GM12878 (cell line): ENCODE measurements around the gene IL1B. TPM values are rescaled to one million over a fixed set of nuclear protein-coding genes. Genes with fewer than 3 reads are reported as not detected.
A peak's percentile ranks its signal among the peaks of the same experiment; 100 is the strongest.

Source experiments
- CBX5 ChIP-seq: sonication (generic); IDR thresholded peaks from 2 replicates; pipeline ENCODE4 v1.6.1; 2016; ENCODE audit warnings: low read depth, moderate library complexity, mild to moderate bottlenecking, inconsistent platforms
- CHD2 ChIP-seq: IDR thresholded peaks from 2 replicates; pipeline ENCODE4 v1.6.1; 2011; ENCODE audit warnings: low read depth, low read length, improper control_type of control experiment, borderline replicate concordance
- CHD4 ChIP-seq: fragments of 200-600 bp; sonication (generic); IDR thresholded peaks from 2 replicates; pipeline ENCODE4 v1.6.1; 2016; ENCODE audit warnings: mild to moderate bottlenecking
- EGR1 ChIP-seq, 2 experiments: IDR thresholded peaks; 1 replicate in 1 of 2; 2 replicates in 1 of 2; pipeline ENCODE4 v1.6.1; 2011 to 2012; ENCODE audit warnings: low read depth in 2 of 2, low read length in 2 of 2, borderline replicate concordance in 1 of 2, mild to moderate bottlenecking in 1 of 2, moderate library complexity in 1 of 2
- FOXM1 ChIP-seq: IDR thresholded peaks from 2 replicates; pipeline ENCODE4 v1.6.1; 2012; ENCODE audit warnings: low read depth, mild to moderate bottlenecking, inconsistent platforms, low read length, moderate library complexity
- GATAD2B ChIP-seq: fragments of 450-650 bp; conservative IDR thresholded peaks from 2 replicates; pipeline ENCODE4 v1.6.1; 2017; ENCODE audit warnings: low read depth, mild to moderate bottlenecking, moderate library complexity
- IKZF1 ChIP-seq: fragments of 450-650 bp; conservative IDR thresholded peaks from 2 replicates; pipeline ENCODE4 v1.6.1; 2017; ENCODE audit warnings: antibody characterized with exemption, mild to moderate bottlenecking
- MLLT1 ChIP-seq: fragments of 450-650 bp; IDR thresholded peaks from 2 replicates; pipeline ENCODE4 v1.6.1; 2016; ENCODE audit warnings: mild to moderate bottlenecking
- POLR2A ChIP-seq: IDR thresholded peaks from 2 replicates; pipeline ENCODE4 v1.6.1; 2011; ENCODE audit warnings: low read depth, mild to moderate bottlenecking, low read length
- RAD21 ChIP-seq: IDR thresholded peaks from 2 replicates; pipeline ENCODE4 v1.6.1; 2011; ENCODE audit warnings: mild to moderate bottlenecking, low read depth, low read length, moderate library complexity; ENCODE audit not compliant: insufficient read depth
- SIX5 ChIP-seq: IDR thresholded peaks from 2 replicates; pipeline ENCODE4 v1.6.1; 2011; ENCODE audit warnings: mild to moderate bottlenecking, low read depth, low read length, moderate library complexity; ENCODE audit not compliant: severe bottlenecking
- SMAD5 ChIP-seq: IDR thresholded peaks from 2 replicates; pipeline ENCODE4 v1.6.1; 2016; ENCODE audit warnings: antibody characterized with exemption, low read depth
- SREBF2 ChIP-seq: IDR thresholded peaks from 2 replicates; pipeline ENCODE4 v1.6.1; 2012; ENCODE audit warnings: mild to moderate bottlenecking, low read length
- STAT3 ChIP-seq: IDR thresholded peaks from 2 replicates; pipeline ENCODE4 v1.6.1; 2011; ENCODE audit warnings: low read depth, low read length, improper control_type of control experiment
- TBL1XR1 ChIP-seq: IDR thresholded peaks from 2 replicates; pipeline ENCODE4 v1.6.1; 2012; ENCODE audit warnings: low read depth, low read length, improper control_type of control experiment
- TCF3 ChIP-seq: IDR thresholded peaks from 2 replicates; pipeline ENCODE4 v1.6.1; 2012; ENCODE audit warnings: low read depth, mild to moderate bottlenecking, low read length, borderline replicate concordance; ENCODE audit not compliant: insufficient read depth
- YY1 ChIP-seq: IDR thresholded peaks from 2 replicates; pipeline ENCODE4 v1.6.1; 2011; ENCODE audit warnings: low read depth, mild to moderate bottlenecking, low read length
- ZNF207 ChIP-seq: fragments of 450-650 bp; IDR thresholded peaks from 2 replicates; pipeline ENCODE4 v1.6.1; 2014; ENCODE audit warnings: antibody characterized with exemption, mild to moderate bottlenecking, borderline replicate concordance
- polyA plus RNA-seq, 11 experiments: library from polyadenylated mRNA; depleted of rRNA in 4 of 11; unstranded in 6 of 11; stranded (reverse) in 5 of 11; fragments of >200 nt; fragmentation: Nextera tagmentation in 4 of 11; fragmentation: Illumina TruSeq in 1 of 11; extraction: Ambion mirVana in 4 of 11; extraction: Trizol in 1 of 11; gene quantifications; 1 replicate in 1 of 11; 2 replicates in 10 of 11; pipeline versions ENCODE4 v1.2.1 to v1.2.3, GENCODE V29; 2011 to 2016; ENCODE audit warnings: inconsistent platforms in 2 of 11, missing spikeins in 2 of 11, low read depth in 1 of 11
- total RNA-seq, 4 experiments: library from RNA; depleted of rRNA in 3 of 4; stranded (reverse); fragments of >200 nt in 3 of 4; fragmentation: Illumina TruSeq in 1 of 4; extraction: Trizol in 1 of 4; gene quantifications; 2 replicates each; pipeline versions ENCODE4 v1.2.1 to v1.2.3, GENCODE V29; 2013 to 2021
- TF ChIP-seq, protein P1 (sequence below): fragments of 150-350 bp; IDR thresholded peaks from 2 replicates; pipeline ENCODE4 v1.6.1; 2014; ENCODE audit warnings: mild to moderate bottlenecking, low read depth, low read length
- TF ChIP-seq, protein P2 (sequence below), 3 experiments: IDR thresholded peaks in 2 of 3; conservative IDR thresholded peaks in 1 of 3; 2 replicates each; pipeline ENCODE4 v1.5.1; 2011; ENCODE audit warnings: low read depth in 3 of 3, low read length in 3 of 3, mild to moderate bottlenecking in 3 of 3, control low read depth in 2 of 3, moderate library complexity in 2 of 3, inconsistent platforms in 1 of 3, mixed read lengths in 1 of 3; ENCODE audit not compliant: control insufficient read depth in 2 of 3, insufficient read depth in 1 of 3; ENCODE audit errors: extremely low read depth in 1 of 3
- TF ChIP-seq, protein P3 (sequence below): fragments of 450-650 bp; IDR thresholded peaks from 2 replicates; pipeline ENCODE4 v1.6.1; 2016; ENCODE audit warnings: mild to moderate bottlenecking, moderate library complexity, borderline replicate concordance

IL1B gene
- total and polyA plus RNA-seq, 10 of the 15 experiments (the other 5 are each of a cell fraction or from before 2014, with no cell fraction given): 0.20 to 1.6 (median 0.84) TPM

DNA sequence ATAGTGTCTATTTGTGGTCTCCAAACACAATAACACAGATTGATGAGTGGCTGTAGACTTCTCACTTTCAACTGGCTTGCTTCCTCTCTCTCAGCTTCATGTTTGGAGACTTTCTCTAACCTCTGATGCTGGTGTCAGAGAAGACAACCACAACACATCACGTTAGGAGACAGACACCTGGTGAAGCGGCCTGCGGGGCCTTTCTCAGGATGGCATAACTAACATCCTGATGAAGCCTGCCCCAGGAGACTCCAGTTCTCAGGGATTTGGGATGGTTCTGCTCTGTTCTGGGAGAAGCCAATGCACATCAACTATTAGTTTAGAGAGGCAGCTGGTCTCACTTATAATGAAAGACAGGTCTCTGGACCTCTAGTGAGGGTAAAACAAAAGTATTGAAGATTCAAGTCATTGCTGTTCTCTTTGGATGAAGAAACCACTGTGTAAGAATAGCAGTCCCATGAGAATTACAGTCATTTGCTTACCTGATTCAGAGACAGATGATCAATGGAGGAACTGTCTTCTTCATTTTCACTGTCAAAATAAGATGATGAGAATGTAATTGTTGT is 54.3 kb downstream of the IL1B start (continued):
- no peak for TF ChIP-seq MLLT1
- TF ChIP-seq, protein P1, sequence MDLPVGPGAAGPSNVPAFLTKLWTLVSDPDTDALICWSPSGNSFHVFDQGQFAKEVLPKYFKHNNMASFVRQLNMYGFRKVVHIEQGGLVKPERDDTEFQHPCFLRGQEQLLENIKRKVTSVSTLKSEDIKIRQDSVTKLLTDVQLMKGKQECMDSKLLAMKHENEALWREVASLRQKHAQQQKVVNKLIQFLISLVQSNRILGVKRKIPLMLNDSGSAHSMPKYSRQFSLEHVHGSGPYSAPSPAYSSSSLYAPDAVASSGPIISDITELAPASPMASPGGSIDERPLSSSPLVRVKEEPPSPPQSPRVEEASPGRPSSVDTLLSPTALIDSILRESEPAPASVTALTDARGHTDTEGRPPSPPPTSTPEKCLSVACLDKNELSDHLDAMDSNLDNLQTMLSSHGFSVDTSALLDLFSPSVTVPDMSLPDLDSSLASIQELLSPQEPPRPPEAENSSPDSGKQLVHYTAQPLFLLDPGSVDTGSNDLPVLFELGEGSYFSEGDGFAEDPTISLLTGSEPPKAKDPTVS: no peak
- TF ChIP-seq STAT3: no peak
- no peak for TF ChIP-seq EGR1 (IDR thresholded peaks at IDR 0.05; ENCODE audit: borderline replicate concordance in 1 of 2, low read depth in 2 of 2, low read length in 2 of 2)
- TF ChIP-seq POLR2A: no peak
- no peak for TF ChIP-seq ZNF207
- peak; percentile 64 for TF ChIP-seq IKZF1
- 0 out of 2 replicates have a peak, but pooled peaks have one; percentile 5 for TF ChIP-seq TCF3
- TF ChIP-seq CBX5: 0 out of 2 replicates have a peak, but pooled peaks have one; percentile 56
- no peak for TF ChIP-seq CHD4
- peak; percentile 28; the same call in 1 of the 2 replicates for TF ChIP-seq YY1
- TF ChIP-seq, protein P2, sequence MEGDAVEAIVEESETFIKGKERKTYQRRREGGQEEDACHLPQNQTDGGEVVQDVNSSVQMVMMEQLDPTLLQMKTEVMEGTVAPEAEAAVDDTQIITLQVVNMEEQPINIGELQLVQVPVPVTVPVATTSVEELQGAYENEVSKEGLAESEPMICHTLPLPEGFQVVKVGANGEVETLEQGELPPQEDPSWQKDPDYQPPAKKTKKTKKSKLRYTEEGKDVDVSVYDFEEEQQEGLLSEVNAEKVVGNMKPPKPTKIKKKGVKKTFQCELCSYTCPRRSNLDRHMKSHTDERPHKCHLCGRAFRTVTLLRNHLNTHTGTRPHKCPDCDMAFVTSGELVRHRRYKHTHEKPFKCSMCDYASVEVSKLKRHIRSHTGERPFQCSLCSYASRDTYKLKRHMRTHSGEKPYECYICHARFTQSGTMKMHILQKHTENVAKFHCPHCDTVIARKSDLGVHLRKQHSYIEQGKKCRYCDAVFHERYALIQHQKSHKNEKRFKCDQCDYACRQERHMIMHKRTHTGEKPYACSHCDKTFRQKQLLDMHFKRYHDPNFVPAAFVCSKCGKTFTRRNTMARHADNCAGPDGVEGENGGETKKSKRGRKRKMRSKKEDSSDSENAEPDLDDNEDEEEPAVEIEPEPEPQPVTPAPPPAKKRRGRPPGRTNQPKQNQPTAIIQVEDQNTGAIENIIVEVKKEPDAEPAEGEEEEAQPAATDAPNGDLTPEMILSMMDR (IDR thresholded peaks at IDR 0.05 in 2 of 3, conservative IDR thresholded peaks at IDR 0.05 in 1 of 3; ENCODE audit: control insufficient read depth in 2 of 3, extremely low read depth in 1 of 3, insufficient read depth in 1 of 3, low read depth in 3 of 3, low read length in 3 of 3): no peak
- TF ChIP-seq SREBF2: no peak
- no peak for TF ChIP-seq RAD21
- no peak; the same call in 1 of the 2 replicates for TF ChIP-seq SMAD5
- TF ChIP-seq, protein P3, sequence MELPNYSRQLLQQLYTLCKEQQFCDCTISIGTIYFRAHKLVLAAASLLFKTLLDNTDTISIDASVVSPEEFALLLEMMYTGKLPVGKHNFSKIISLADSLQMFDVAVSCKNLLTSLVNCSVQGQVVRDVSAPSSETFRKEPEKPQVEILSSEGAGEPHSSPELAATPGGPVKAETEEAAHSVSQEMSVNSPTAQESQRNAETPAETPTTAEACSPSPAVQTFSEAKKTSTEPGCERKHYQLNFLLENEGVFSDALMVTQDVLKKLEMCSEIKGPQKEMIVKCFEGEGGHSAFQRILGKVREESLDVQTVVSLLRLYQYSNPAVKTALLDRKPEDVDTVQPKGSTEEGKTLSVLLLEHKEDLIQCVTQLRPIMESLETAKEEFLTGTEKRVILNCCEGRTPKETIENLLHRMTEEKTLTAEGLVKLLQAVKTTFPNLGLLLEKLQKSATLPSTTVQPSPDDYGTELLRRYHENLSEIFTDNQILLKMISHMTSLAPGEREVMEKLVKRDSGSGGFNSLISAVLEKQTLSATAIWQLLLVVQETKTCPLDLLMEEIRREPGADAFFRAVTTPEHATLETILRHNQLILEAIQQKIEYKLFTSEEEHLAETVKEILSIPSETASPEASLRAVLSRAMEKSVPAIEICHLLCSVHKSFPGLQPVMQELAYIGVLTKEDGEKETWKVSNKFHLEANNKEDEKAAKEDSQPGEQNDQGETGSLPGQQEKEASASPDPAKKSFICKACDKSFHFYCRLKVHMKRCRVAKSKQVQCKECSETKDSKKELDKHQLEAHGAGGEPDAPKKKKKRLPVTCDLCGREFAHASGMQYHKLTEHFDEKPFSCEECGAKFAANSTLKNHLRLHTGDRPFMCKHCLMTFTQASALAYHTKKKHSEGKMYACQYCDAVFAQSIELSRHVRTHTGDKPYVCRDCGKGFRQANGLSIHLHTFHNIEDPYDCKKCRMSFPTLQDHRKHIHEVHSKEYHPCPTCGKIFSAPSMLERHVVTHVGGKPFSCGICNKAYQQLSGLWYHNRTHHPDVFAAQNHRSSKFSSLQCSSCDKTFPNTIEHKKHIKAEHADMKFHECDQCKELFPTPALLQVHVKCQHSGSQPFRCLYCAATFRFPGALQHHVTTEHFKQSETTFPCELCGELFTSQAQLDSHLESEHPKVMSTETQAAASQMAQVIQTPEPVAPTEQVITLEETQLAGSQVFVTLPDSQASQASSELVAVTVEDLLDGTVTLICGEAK: no peak
- TF ChIP-seq TBL1XR1: 0 out of 2 replicates have a peak, but pooled peaks have one; percentile 9
- TF ChIP-seq CHD2: no peak
- TF ChIP-seq SIX5: no peak
- TF ChIP-seq GATAD2B: peak; percentile 64; the same call in 1 of the 2 replicates
- TF ChIP-seq FOXM1: peak; percentile 43; the same call in 1 of the 2 replicates
